Activated naive CD4-positive, alpha-beta T cell treated with anti-CD3 and anti-CD28 coated beads, Interleukin-2, amount 10 ng/mL, durations not matched to agents 5 hours and 36 hours (primary cell): ENCODE measurements around the gene COX7B2. TPM values are rescaled to one million over a fixed set of nuclear protein-coding genes. Genes with fewer than 3 reads are reported as not detected.

Experiments used
- total RNA-seq, 2 experiments: library from RNA; stranded (reverse); gene quantifications; one replicate each; pipeline ENCODE4 v1.2.3, GENCODE V29; 2021

COX7B2 gene, protein sequence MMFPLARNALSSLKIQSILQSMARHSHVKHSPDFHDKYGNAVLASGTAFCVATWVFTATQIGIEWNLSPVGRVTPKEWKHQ
- total RNA-seq = not detected

GRCh38 chr4:46909078-46909477 lies at the start of gene COX7B2:
TSS of gene COX7B2 (minus strand) at chr4:46909245. CDS start at chr4:46735192, 174,053 bp downstream.

Other genes starting within 250 kb of the COX7B2 start
- not detected for gene GABRA4, start 84.3 kb upstream of the COX7B2 start, total RNA-seq
- not detected for gene GABRB1, start 122.3 kb upstream of the COX7B2 start, total RNA-seq